ENCODE results near the gene THUMPD3.

GRCh38 chr3:9433627-9434521 lies 71.0 kb downstream of the THUMPD3 start:
- TF ChIP-seq YY1 (IDR thresholded peaks at IDR 0.05; ENCODE audit: insufficient read depth, insufficient read length), result no peak
- TF ChIP-seq ZNF274 (IDR thresholded peaks at IDR 0.05; ENCODE audit: low read depth, low read length), result no peak

All from NT2/D1 (cell line).